Keratinocyte (primary cell): ENCODE data around the gene MED27. TPM values are rescaled to one million over a fixed set of nuclear protein-coding genes. Genes with fewer than 3 reads are reported as not detected.

Experiments used
- DNase-seq: peaks from one replicate; pipeline ENCODE4 v3.0.0-alpha.2; 2011; ENCODE audit warnings: low read depth, missing footprints, low spot score
- FAIRE-seq: peaks from 2 replicates; lab custom pipeline; 2011; peaks lifted over from hg19 to GRCh38; lab: Jason Lieb, UNC
- H2AFZ ChIP-seq: 2 replicates; pipeline ENCODE4 v1.6.0; 2012; ENCODE audit warnings: low read length, control low read depth, inconsistent platforms; ENCODE audit not compliant: control insufficient read depth
- H3K27ac ChIP-seq: 2 replicates; pipeline ENCODE4 v1.5.1; 2011; ENCODE audit warnings: low read length; ENCODE audit not compliant: control insufficient read depth, insufficient read depth
- H3K27me3 ChIP-seq: 3 replicates; pipeline ENCODE4 v1.6.0; 2011; ENCODE audit warnings: low read length; ENCODE audit not compliant: control insufficient read depth, insufficient read depth; ENCODE audit errors: extremely low read depth
- H3K36me3 ChIP-seq, 2 experiments: 2 replicates in 1 of 2; 3 replicates in 1 of 2; pipeline ENCODE4 v1.5.1; 2011; ENCODE audit warnings: low read length in 2 of 2, mild to moderate bottlenecking in 1 of 2; ENCODE audit not compliant: control insufficient read depth in 2 of 2, insufficient read depth in 2 of 2; ENCODE audit errors: extremely low read depth in 1 of 2
- H3K4me1 ChIP-seq: 3 replicates; pipeline ENCODE4 v1.5.1; 2011; ENCODE audit warnings: low read length; ENCODE audit not compliant: control insufficient read depth, insufficient read depth; ENCODE audit errors: extremely low read depth
- H3K4me2 ChIP-seq: 3 replicates; pipeline ENCODE4 v1.6.0; 2011; ENCODE audit warnings: low read depth, low read length; ENCODE audit not compliant: control insufficient read depth, insufficient read depth; ENCODE audit errors: extremely low read depth
- H3K4me3 ChIP-seq, 3 experiments: fragments of 200-600 bp in 1 of 3; sonication (generic) in 1 of 3; 2 replicates in 2 of 3; 3 replicates in 1 of 3; pipeline ENCODE4 v1.5.1; 2011 to 2016; ENCODE audit warnings: low read length in 3 of 3, mild to moderate bottlenecking in 3 of 3, control low read depth in 2 of 3, inconsistent platforms in 1 of 3, low read depth in 1 of 3, mixed read lengths in 1 of 3, mixed run types in 1 of 3, moderate library complexity in 1 of 3; ENCODE audit not compliant: control insufficient read depth in 2 of 3, insufficient read depth in 2 of 3; ENCODE audit errors: extremely low read depth in 1 of 3
- H3K79me2 ChIP-seq: 2 replicates; pipeline ENCODE4 v1.6.0; 2012; ENCODE audit warnings: low read length; ENCODE audit not compliant: control insufficient read depth, insufficient read depth
- H3K9ac ChIP-seq: 3 replicates; pipeline ENCODE4 v1.6.0; 2011; ENCODE audit warnings: low read length; ENCODE audit not compliant: control insufficient read depth, insufficient read depth; ENCODE audit errors: extremely low read depth
- H3K9me1 ChIP-seq: 3 replicates; pipeline ENCODE4 v1.6.0; 2011; ENCODE audit warnings: low read length; ENCODE audit not compliant: control insufficient read depth, insufficient read depth; ENCODE audit errors: extremely low read depth
- H3K9me3 ChIP-seq: 2 replicates; pipeline ENCODE4 v1.5.1; 2012; ENCODE audit warnings: low read depth, low read length; ENCODE audit not compliant: control insufficient read depth
- H4K20me1 ChIP-seq: 3 replicates; pipeline ENCODE4 v1.6.0; 2011; ENCODE audit warnings: low read length; ENCODE audit not compliant: control insufficient read depth, insufficient read depth; ENCODE audit errors: extremely low read depth
- CTCF ChIP-seq, 3 experiments: IDR thresholded peaks in 1 of 3; conservative IDR thresholded peaks in 1 of 3; optimal IDR thresholded peaks in 1 of 3; 2 replicates in 2 of 3; 3 replicates in 1 of 3; pipeline versions ENCODE3 to v1.5.1; 2011; ENCODE audit warnings: low read length in 3 of 3, mild to moderate bottlenecking in 3 of 3, moderate library complexity in 2 of 3, control low read depth in 1 of 3, inconsistent platforms in 1 of 3; ENCODE audit not compliant: insufficient read depth in 2 of 3; ENCODE audit errors: extremely low read depth in 1 of 3
- EZH2 ChIP-seq: IDR thresholded peaks from one replicate; pipeline ENCODE4 v1.6.1; 2012; ENCODE audit warnings: inconsistent platforms, mild to moderate bottlenecking, low read length, moderate library complexity
- dilution Hi-C: fragments of 300-500 bp; cut with MboI; formaldehyde crosslinking; loops from one replicate; pipeline ENCODE4 v1.7.0; 2020; ENCODE audit warnings: low sequenced_read_pairs; ENCODE audit not compliant: extremely low pct_ligation_motif_present
- polyA plus RNA-seq, 5 experiments: library from polyadenylated mRNA; depleted of rRNA in 3 of 5; stranded (reverse) in 3 of 5; stranded (forward) in 1 of 5; unstranded in 1 of 5; fragments of >200 nt; gene quantifications; 1 replicate in 1 of 5; 2 replicates in 3 of 5; 3 replicates in 1 of 5; pipeline versions ENCODE4 v1.2.1 to v1.2.3, GENCODE V29; 2011 to 2012; ENCODE audit warnings: missing spikeins in 2 of 5, low read depth in 1 of 5, low replicate concordance in 1 of 5

Gene MED27
- polyA plus RNA-seq, 1 donor (not counting 4 experiments of a cell fraction or from before 2014, with no cell fraction given) = 39.0 TPM

GRCh38 chr9:132109291-132109690 is 29.6 kb upstream of the MED27 start:
- Histone ChIP-seq H2AFZ (no peak overlapping the region), H3K9ac (no peak overlapping the region), H3K27me3 (no peaks in the 10 kb centered on the region), H3K4me3 (no peak overlapping the region), H3K27ac (no peak overlapping the region), H3K36me3 (no peaks in the 10 kb centered on the region), H3K9me3 (no peaks in the 10 kb centered on the region), H3K9me1 (no peaks in the 10 kb centered on the region), H3K4me2 (no peak overlapping the region), H3K4me1 (no peaks in the 10 kb centered on the region), H4K20me1 (no peaks in the 10 kb centered on the region), H3K79me2 (no peaks in the 10 kb centered on the region)
- DNase-seq (no peak), FAIRE-seq (no peak)
- dilution Hi-C loops = no loop called here
- TF ChIP-seq EZH2 (no peak), CTCF (optimal IDR thresholded peaks at IDR 0.05 in 1 of 3, IDR thresholded peaks at IDR 0.05 in 1 of 3, conservative IDR thresholded peaks at IDR 0.05 in 1 of 3; ENCODE audit: extremely low read depth in 1 of 3, insufficient read depth in 2 of 3, low read length in 3 of 3) (no peak)

- no peaks in the 10 kb centered on the region for H3K27me3 ChIP-seq
- no peak overlapping the region for H2AFZ ChIP-seq
- H3K4me1 ChIP-seq = no peaks in the 10 kb centered on the region
- no peaks in the 10 kb centered on the region for H4K20me1 ChIP-seq
- no peaks in the 10 kb centered on the region for H3K79me2 ChIP-seq
- H3K9me3 ChIP-seq = no peaks in the 10 kb centered on the region
- H3K4me3 ChIP-seq = no peak overlapping the region
- no peaks in the 10 kb centered on the region for H3K36me3 ChIP-seq
- H3K4me2 ChIP-seq = no peak overlapping the region
- no peaks in the 10 kb centered on the region for H3K9me1 ChIP-seq
- no peak overlapping the region for H3K27ac ChIP-seq
- no peak overlapping the region for H3K9ac ChIP-seq
- dilution Hi-C loops = no loop called here
- FAIRE-seq (no peak), DNase-seq (no peak)
- TF ChIP-seq CTCF (optimal IDR thresholded peaks at IDR 0.05 in 1 of 3, IDR thresholded peaks at IDR 0.05 in 1 of 3, conservative IDR thresholded peaks at IDR 0.05 in 1 of 3; ENCODE audit: extremely low read depth in 1 of 3, insufficient read depth in 2 of 3, low read length in 3 of 3) (no peak), EZH2 (no peak)
Measured at GRCh38 chr9:132108728-132109127, 29.1 kb upstream of the MED27 start.
